Measurements from ENCODE around the gene ADSL.
A peak's percentile ranks its signal among the peaks of the same experiment; 100 is the strongest.

ADSL gene

GRCh38 chr22:40397396-40397795 is 51.1 kb downstream of the ADSL start:
- no peak for TF ChIP-seq CTCF (conservative IDR thresholded peaks at IDR 0.05)
- no peak for TF ChIP-seq ZFX (IDR thresholded peaks at IDR 0.05)
- H3K27ac ChIP-seq, result peak overlapping the region; percentile 99

GRCh38 chr22:40399621-40400020 is 53.3 kb downstream of the ADSL start:
- no peak overlapping the region for H3K27ac ChIP-seq

GRCh38 chr22:40400159-40400558 is 53.9 kb downstream of the ADSL start:
- no peak overlapping the region for H3K27ac ChIP-seq
- TF ChIP-seq ZFX (IDR thresholded peaks at IDR 0.05) (no peak), CTCF (conservative IDR thresholded peaks at IDR 0.05) (no peak)

More at GRCh38 chr22:40399621-40400020, 53.3 kb downstream of the ADSL start:
- TF ChIP-seq ZFX (IDR thresholded peaks at IDR 0.05) (no peak), CTCF (conservative IDR thresholded peaks at IDR 0.05) (no peak)

- TF ChIP-seq CTCF (conservative IDR thresholded peaks at IDR 0.05) (no peak), ZFX (IDR thresholded peaks at IDR 0.05) (no peak)
- H3K27ac ChIP-seq, result no peak overlapping the region
Observed at GRCh38 chr22:40401532-40401931, 55.2 kb downstream of the ADSL start.

- no peak for TF ChIP-seq CTCF (conservative IDR thresholded peaks at IDR 0.05)
- no peak overlapping the region for H3K27ac ChIP-seq
Observed at GRCh38 chr22:40401981-40402406, 55.7 kb downstream of the ADSL start.

GRCh38 chr22:40403141-40403540 is 56.8 kb downstream of the ADSL start:
- no peak overlapping the region for H3K27ac ChIP-seq
- TF ChIP-seq CTCF (conservative IDR thresholded peaks at IDR 0.05), result no peak
- TF ChIP-seq ZFX (IDR thresholded peaks at IDR 0.05), result no peak

GRCh38 chr22:40403651-40404050 is 57.4 kb downstream of the ADSL start:
- no peak overlapping the region for H3K27ac ChIP-seq
- TF ChIP-seq ZFX (IDR thresholded peaks at IDR 0.05), result no peak
- TF ChIP-seq CTCF (conservative IDR thresholded peaks at IDR 0.05), result no peak

Data from C4-2B (cell line).